ENCODE measurements around the gene MTOR. TPM values are rescaled to one million over a fixed set of nuclear protein-coding genes. Genes with fewer than 3 reads are reported as not detected.
A peak's percentile ranks its signal among the peaks of the same experiment; 100 is the strongest.

Gene MTOR
- total and polyA plus RNA-seq, 10 of the 15 experiments (the other 5 are each of a cell fraction or from before 2014, with no cell fraction given) = 6.6 to 41.8 (median 29.8) TPM

GRCh38 chr1:11248169-11248568 is 14.2 kb downstream of the MTOR start:
- no peak overlapping the region for H3K4me2 ChIP-seq (ENCODE audit: control insufficient read depth, insufficient read depth)
- no peak overlapping the region for H2AFZ ChIP-seq (ENCODE audit: control insufficient read depth, low read depth, low read length)
- H3K4me1 ChIP-seq (ENCODE audit: control insufficient read depth, insufficient read depth, low read length) = no peaks in the 10 kb centered on the region
- WGBS (ENCODE audit: insufficient coverage, insufficient replicate concordance, low lambda C conversion rate, missing lambda C conversion rate) = 98% methylated on average over 4 of the region's 4 CpGs
- RAD21 ChIA-PET (ENCODE audit: unreplicated experiment) = no interaction called here
- intact Hi-C loops (cut with micrococcal nuclease; ENCODE audit: unreplicated experiment) (no loop called here), in situ Hi-C loops (cut with MboI) (no loop called here)
- CTCF ChIA-PET = no interaction called here
- no peaks in the 10 kb centered on the region for H3K27me3 ChIP-seq (replicated peaks in 1 of 2; ENCODE audit: control insufficient read depth in 2 of 2, insufficient read depth in 2 of 2, low read length in 1 of 2)
- FAIRE-seq (no peak), ATAC-seq (no peak), DNase-seq (ENCODE audit: low read depth, low spot score) (no peak)
- POLR2A ChIA-PET = no interaction called here
- H4K20me1 ChIP-seq (ENCODE audit: control insufficient read depth, insufficient read depth) = no peaks in the 10 kb centered on the region; the same call in 1 of the 2 replicates
- no peak overlapping the region for H3K4me3 ChIP-seq
- SMC1A ChIA-PET (ENCODE audit: uncharacterized antibody, unreplicated experiment) = no interaction called here
- no peaks in the 10 kb centered on the region for H3K79me2 ChIP-seq (ENCODE audit: control insufficient read depth, insufficient read depth, low read length)
- peaks cover 19 to 27% of the 10 kb centered on the region in 2 experiments; a peak in 3 of 4 replicates for H3K36me3 ChIP-seq (ENCODE audit: control insufficient read depth in 2 of 2, insufficient read depth in 2 of 2, low read length in 1 of 2)
- H3K9ac ChIP-seq (ENCODE audit: control insufficient read depth, insufficient read depth, low read length) = no peak overlapping the region
- TF ChIP-seq, protein P1, sequence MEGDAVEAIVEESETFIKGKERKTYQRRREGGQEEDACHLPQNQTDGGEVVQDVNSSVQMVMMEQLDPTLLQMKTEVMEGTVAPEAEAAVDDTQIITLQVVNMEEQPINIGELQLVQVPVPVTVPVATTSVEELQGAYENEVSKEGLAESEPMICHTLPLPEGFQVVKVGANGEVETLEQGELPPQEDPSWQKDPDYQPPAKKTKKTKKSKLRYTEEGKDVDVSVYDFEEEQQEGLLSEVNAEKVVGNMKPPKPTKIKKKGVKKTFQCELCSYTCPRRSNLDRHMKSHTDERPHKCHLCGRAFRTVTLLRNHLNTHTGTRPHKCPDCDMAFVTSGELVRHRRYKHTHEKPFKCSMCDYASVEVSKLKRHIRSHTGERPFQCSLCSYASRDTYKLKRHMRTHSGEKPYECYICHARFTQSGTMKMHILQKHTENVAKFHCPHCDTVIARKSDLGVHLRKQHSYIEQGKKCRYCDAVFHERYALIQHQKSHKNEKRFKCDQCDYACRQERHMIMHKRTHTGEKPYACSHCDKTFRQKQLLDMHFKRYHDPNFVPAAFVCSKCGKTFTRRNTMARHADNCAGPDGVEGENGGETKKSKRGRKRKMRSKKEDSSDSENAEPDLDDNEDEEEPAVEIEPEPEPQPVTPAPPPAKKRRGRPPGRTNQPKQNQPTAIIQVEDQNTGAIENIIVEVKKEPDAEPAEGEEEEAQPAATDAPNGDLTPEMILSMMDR (IDR thresholded peaks at IDR 0.05 in 2 of 3, conservative IDR thresholded peaks at IDR 0.05 in 1 of 3; ENCODE audit: control insufficient read depth in 2 of 3, extremely low read depth in 1 of 3, insufficient read depth in 1 of 3, low read depth in 3 of 3, low read length in 3 of 3) = 0 out of 6 replicates have a peak, but pooled peaks of 1 of the 3 experiments have one; percentile 11
- no peak for TF ChIP-seq SIX5 (IDR thresholded peaks at IDR 0.05; ENCODE audit: low read depth, low read length, severe bottlenecking)
- no peak overlapping the region for H3K27ac ChIP-seq (ENCODE audit: control insufficient read depth, insufficient read depth)
- no TSS peak for BruUV-seq (replicated peaks)
- no peaks in the 10 kb centered on the region for H3K9me3 ChIP-seq (replicated peaks; ENCODE audit: control insufficient read depth, insufficient read depth, low read length)

DNA sequence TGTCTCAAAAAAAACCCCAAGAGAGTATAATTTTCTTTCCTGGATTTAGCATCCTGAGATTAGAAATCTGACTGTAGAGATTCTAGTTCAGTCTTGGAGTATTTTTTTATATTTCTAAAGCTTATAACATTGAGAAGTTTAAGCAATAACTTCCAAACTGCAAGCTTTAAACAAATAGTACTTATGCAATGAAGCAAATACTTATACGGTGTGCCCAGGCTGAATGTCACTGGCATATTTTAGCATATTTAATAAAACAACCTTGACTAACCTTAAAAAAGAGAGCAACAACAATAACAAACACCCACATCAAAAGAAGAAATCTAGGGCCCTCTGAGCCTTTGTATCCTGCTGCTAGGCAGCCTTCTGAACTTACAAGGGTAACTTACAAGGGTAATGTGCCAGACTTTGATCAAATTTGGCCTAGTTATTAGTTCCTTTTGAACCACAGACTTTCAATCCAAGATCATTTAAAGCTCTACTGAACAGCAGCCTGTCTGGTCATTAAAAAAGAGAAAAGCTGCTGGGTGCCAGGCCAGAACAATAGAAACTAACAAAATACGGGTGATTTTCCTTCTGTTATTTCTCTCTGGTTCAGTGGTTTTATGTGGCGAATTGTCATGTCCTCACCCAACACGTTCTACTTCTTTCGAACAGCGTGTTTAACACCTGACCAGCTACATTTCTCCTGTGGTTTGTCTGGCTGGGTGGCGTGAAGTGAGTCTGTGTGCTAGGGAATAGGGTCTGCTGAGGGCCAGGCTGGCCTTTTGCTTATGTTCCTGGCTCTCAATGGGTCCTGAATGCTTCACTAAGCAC is 16.2 kb downstream of the MTOR start:
- ATAC-seq (no peak), FAIRE-seq (no peak), DNase-seq (ENCODE audit: low read depth, low spot score) (no peak)
- ChIA-PET SMC1A (ENCODE audit: uncharacterized antibody, unreplicated experiment) (interaction anchor here (1.1 to 1.9 kb wide), 2 partner anchors 16 to 209 kb away, joined by 4 to 7 read pairs; partner anchors contain the start of gene MTOR), RAD21 (ENCODE audit: unreplicated experiment) (interaction anchor here (2.1 kb wide), 1 partner anchor 397 kb away, joined by 6 read pairs; no protein-coding TSS in a partner anchor), POLR2A (no interaction called here), CTCF (interaction anchor here (1.6 to 2.5 kb wide), 2 partner anchors 15 to 209 kb away, joined by 5 to 11 read pairs; no protein-coding TSS in a partner anchor)
- no peak overlapping the region for H3K27ac ChIP-seq (ENCODE audit: control insufficient read depth, insufficient read depth)
- H4K20me1 ChIP-seq (ENCODE audit: control insufficient read depth, insufficient read depth) = no peaks in the 10 kb centered on the region; the same call in 1 of the 2 replicates
- no peak overlapping the region for H3K4me2 ChIP-seq (ENCODE audit: control insufficient read depth, insufficient read depth)
- in situ Hi-C loops (cut with MboI) (no loop called here), intact Hi-C loops (cut with micrococcal nuclease; ENCODE audit: unreplicated experiment) (no loop called here)
- no peak overlapping the region for H3K9ac ChIP-seq (ENCODE audit: control insufficient read depth, insufficient read depth, low read length)
- no peaks in the 10 kb centered on the region for H3K79me2 ChIP-seq (ENCODE audit: control insufficient read depth, insufficient read depth, low read length)
- peaks cover 17 to 23% of the 10 kb centered on the region in 2 experiments for H3K36me3 ChIP-seq (ENCODE audit: control insufficient read depth in 2 of 2, insufficient read depth in 2 of 2, low read length in 1 of 2)
- TF ChIP-seq NRF1 (conservative IDR thresholded peaks at IDR 0.05; ENCODE audit: low read depth, low read length) = no peak
- TF ChIP-seq HDAC2 (IDR thresholded peaks at IDR 0.05) = no peak
- no peak for TF ChIP-seq STAT3 (IDR thresholded peaks at IDR 0.05; ENCODE audit: low read depth, low read length)
- TF ChIP-seq SIX5 (IDR thresholded peaks at IDR 0.05; ENCODE audit: low read depth, low read length, severe bottlenecking) = no peak
- no peak for TF ChIP-seq MTA2 (IDR thresholded peaks at IDR 0.05; ENCODE audit: low read depth)
- TF ChIP-seq SUPT20H (IDR thresholded peaks at IDR 0.05; ENCODE audit: borderline replicate concordance, control insufficient read depth, low read depth, low read length) = no peak
- TF ChIP-seq CBX3 (IDR thresholded peaks at IDR 0.05; ENCODE audit: borderline replicate concordance, low read depth) = no peak
- no peak for TF ChIP-seq EZH2 (IDR thresholded peaks at IDR 0.05; ENCODE audit: borderline replicate concordance, control insufficient read depth, low read depth, low read length)
- no peak for TF ChIP-seq RB1 (IDR thresholded peaks at IDR 0.05; ENCODE audit: borderline replicate concordance)
- TF ChIP-seq TARDBP (IDR thresholded peaks at IDR 0.05; ENCODE audit: borderline replicate concordance) = no peak
- no peak for TF ChIP-seq CBX5 (IDR thresholded peaks at IDR 0.05; ENCODE audit: low read depth)
- TF ChIP-seq PAX8 (IDR thresholded peaks at IDR 0.05) = no peak
- TF ChIP-seq EED (IDR thresholded peaks at IDR 0.05; ENCODE audit: low read depth) = no peak
- no peak for TF ChIP-seq ZZZ3 (IDR thresholded peaks at IDR 0.05; ENCODE audit: control insufficient read depth, insufficient read length, low read depth)
- no TSS peak for BruUV-seq (replicated peaks)
- H3K27me3 ChIP-seq (replicated peaks in 1 of 2; ENCODE audit: control insufficient read depth in 2 of 2, insufficient read depth in 2 of 2, low read length in 1 of 2) = no peaks in the 10 kb centered on the region
- H3K9me3 ChIP-seq (replicated peaks; ENCODE audit: control insufficient read depth, insufficient read depth, low read length) = no peaks in the 10 kb centered on the region
- H3K4me1 ChIP-seq (ENCODE audit: control insufficient read depth, insufficient read depth, low read length) = peaks cover 3% of the 10 kb centered on the region; the same call in 1 of the 2 replicates
- H2AFZ ChIP-seq (ENCODE audit: control insufficient read depth, low read depth, low read length) = no peak overlapping the region
- WGBS (ENCODE audit: insufficient coverage, insufficient replicate concordance, low lambda C conversion rate, missing lambda C conversion rate) = 84% methylated on average over 7 of the region's 7 CpGs
- no peak overlapping the region for H3K4me3 ChIP-seq
